CD4-positive, CD25-positive, alpha-beta regulatory T cell (primary cell): Measurements from ENCODE around the gene RNU6-8. TPM values are rescaled to one million over a fixed set of nuclear protein-coding genes. Genes with fewer than 3 reads are reported as not detected.

Experiments
- ATAC-seq, 2 donors: fragments of 150-1000 bp; cut with Tn5 transposase; one replicate each; pipeline ENCODE4 v1.10.0; 2021; ENCODE audit warnings: low read depth in 2 of 2, moderate number of reproducible peaks in 2 of 2, moderate library complexity in 1 of 2
- DNase-seq, 3 donors: peaks; one replicate each; pipeline versions ENCODE4 v3.0.0 to v3.0.0-alpha.2; 2012 to 2022; ENCODE audit warnings: mixed read lengths in 1 of 3
- H3K27ac ChIP-seq: one replicate; pipeline ENCODE4 v1.7.0; 2013; ENCODE audit warnings: mild to moderate bottlenecking, low read length; ENCODE audit not compliant: insufficient read depth, poor library complexity, severe bottlenecking
- H3K27me3 ChIP-seq: one replicate; pipeline ENCODE4 v1.7.0; 2013; ENCODE audit warnings: low read length; ENCODE audit not compliant: control insufficient read depth, insufficient read depth
- H3K36me3 ChIP-seq: one replicate; pipeline ENCODE4 v1.7.0; 2013; ENCODE audit warnings: mild to moderate bottlenecking, low read length, moderate library complexity; ENCODE audit not compliant: control insufficient read depth, insufficient read depth
- H3K4me1 ChIP-seq: 2 replicates; pipeline ENCODE4 v1.7.0; 2013; ENCODE audit warnings: mild to moderate bottlenecking, low read length; ENCODE audit not compliant: insufficient read depth, control insufficient read depth, poor library complexity, severe bottlenecking
- H3K4me3 ChIP-seq: one replicate; pipeline ENCODE4 v1.7.0; 2013; ENCODE audit warnings: low read depth, mild to moderate bottlenecking, low read length, moderate library complexity
- H3K9me3 ChIP-seq, 2 experiments: 1 replicate in 1 of 2; 2 replicates in 1 of 2; pipeline ENCODE4 v1.7.0; 2013; ENCODE audit warnings: low read length in 2 of 2, mild to moderate bottlenecking in 1 of 2, moderate library complexity in 1 of 2; ENCODE audit not compliant: control insufficient read depth in 2 of 2
- H3K27ac Mint-ChIP-seq, 3 donors: one replicate each; pipeline ENCODE4 v1.8.0; 2020 to 2022; ENCODE audit warnings: mild to moderate bottlenecking in 3 of 3, mixed read lengths in 3 of 3, moderate library complexity in 2 of 3
- H3K27me3 Mint-ChIP-seq: one replicate; pipeline ENCODE4 v1.8.0; 2022; ENCODE audit warnings: mild to moderate bottlenecking, mixed read lengths
- H3K36me3 Mint-ChIP-seq: one replicate; pipeline ENCODE4 v1.8.0; 2020; ENCODE audit warnings: mixed read lengths
- H3K4me1 Mint-ChIP-seq, 4 donors: one replicate each; pipeline ENCODE4 v1.8.0; 2020 to 2022; ENCODE audit warnings: mixed read lengths in 4 of 4, mild to moderate bottlenecking in 1 of 4
- H3K4me3 Mint-ChIP-seq, 4 donors: one replicate each; pipeline ENCODE4 v1.8.0; 2020 to 2022; ENCODE audit warnings: mild to moderate bottlenecking in 4 of 4, mixed read lengths in 4 of 4, moderate library complexity in 3 of 4
- H3K9me3 Mint-ChIP-seq, 7 donors: one replicate each; pipeline ENCODE4 v1.8.0; 2020 to 2022; ENCODE audit warnings: mixed read lengths in 7 of 7, mild to moderate bottlenecking in 3 of 7, moderate library complexity in 2 of 7
- polyA plus RNA-seq, 4 donors: library from polyadenylated mRNA; unstranded; fragments of 300-500 nt; fragmentation: Illumina TruSeq; gene quantifications; one replicate each; pipeline ENCODE4 v1.2.3, GENCODE V29; 2021
- total RNA-seq: library from RNA; stranded (reverse); gene quantifications from one replicate; pipeline ENCODE4 v1.2.3, GENCODE V29; 2022

RNU6-8 gene
- total RNA-seq (not detected), polyA plus RNA-seq (not detected)

GRCh38 chr14:32202998-32203882 lies at the start of gene RNU6-8:
Gene RNU6-8 (minus strand): TSS chr14:32203269.
- peak within 1 kb of the TSS; percentile 83 to 98 (median 94) for H3K4me3 Mint-ChIP-seq
- peaks cover 5 to 36% (median 25%) of the 10 kb centered on the region in 4 donors for H3K4me1 Mint-ChIP-seq
- H3K27ac Mint-ChIP-seq: peak within 1 kb of the TSS; percentile 98 to 99 (median 99)
- Histone ChIP-seq H3K4me3 (peak within 1 kb of the TSS; percentile 88), H3K27ac (peak within 1 kb of the TSS; percentile 85), H3K4me1 (peaks cover 37% of the 10 kb centered on the region), H3K9me3 (no peaks in the 10 kb centered on the region), H3K27me3 (peaks cover 2% of the 10 kb centered on the region), H3K36me3 (no peaks in the 10 kb centered on the region)
- H3K9me3 Mint-ChIP-seq: peaks cover 0 to 3% (median 0%) of the 10 kb centered on the region in 7 donors
- DNase-seq: peak; percentile 78 to 92 (median 91)
- no peaks in the 10 kb centered on the region for H3K36me3 Mint-ChIP-seq
- ATAC-seq: peak; percentile 86 to 87
- H3K27me3 Mint-ChIP-seq: peaks cover 54% of the 10 kb centered on the region

- ATAC-seq (peak; percentile 87 to 88), DNase-seq (peak; percentile 24 to 77 (median 67))
- no peaks in the 10 kb centered on the region for H3K9me3 ChIP-seq
- H3K27ac ChIP-seq: no peak overlapping the region
- Mint-ChIP-seq H3K4me3 (no peak overlapping the region), H3K4me1 (no peaks in the 10 kb centered on the region), H3K27me3 (no peaks in the 10 kb centered on the region), H3K9me3 (no peaks in the 10 kb centered on the region), H3K27ac (no peak overlapping the region), H3K36me3 (no peaks in the 10 kb centered on the region)
- no peaks in the 10 kb centered on the region for H3K4me1 ChIP-seq
- peak overlapping the region; percentile 10 for H3K4me3 ChIP-seq
- H3K36me3 ChIP-seq: no peaks in the 10 kb centered on the region
- H3K27me3 ChIP-seq: no peaks in the 10 kb centered on the region
Observed at GRCh38 chr14:32252030-32252670, 49.1 kb upstream of the RNU6-8 start.

- no peak overlapping the region for H3K27ac ChIP-seq
- DNase-seq: no peak
Observed at GRCh38 chr14:32251530-32251929, 48.5 kb upstream of the RNU6-8 start.

DNA sequence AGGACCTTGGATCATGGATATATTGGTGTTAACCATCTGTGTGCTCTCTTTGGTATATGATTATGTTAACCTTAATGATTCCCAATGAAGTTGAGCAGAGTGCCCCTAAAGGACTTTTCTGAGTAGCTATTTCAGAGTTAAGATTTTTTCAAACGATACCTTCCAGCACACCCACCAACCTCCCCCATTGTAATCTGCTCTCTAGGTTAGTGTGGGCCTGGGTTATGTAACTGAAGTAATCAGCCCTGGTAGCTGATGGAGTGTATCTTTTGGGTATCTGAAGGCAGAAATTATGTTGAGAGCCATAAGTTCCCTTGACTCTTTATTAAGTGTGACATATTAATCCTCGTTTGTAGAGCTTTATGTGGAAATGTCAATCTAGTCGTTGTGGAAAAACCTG lies 47.6 kb upstream of the RNU6-8 start:
- H3K27ac ChIP-seq: no peak overlapping the region
- Mint-ChIP-seq H3K4me1 (no peaks in the 10 kb centered on the region), H3K4me3 (no peak overlapping the region), H3K27me3 (no peaks in the 10 kb centered on the region), H3K9me3 (no peaks in the 10 kb centered on the region), H3K27ac (no peak overlapping the region), H3K36me3 (no peaks in the 10 kb centered on the region)
- H3K4me3 ChIP-seq: no peak overlapping the region
- H3K27me3 ChIP-seq: no peaks in the 10 kb centered on the region
- H3K36me3 ChIP-seq: no peaks in the 10 kb centered on the region
- ATAC-seq: no peak
- H3K9me3 ChIP-seq: no peaks in the 10 kb centered on the region
- no peak for DNase-seq
- no peaks in the 10 kb centered on the region for H3K4me1 ChIP-seq

More at GRCh38 chr14:32251530-32251929, 48.5 kb upstream of the RNU6-8 start:
- Histone ChIP-seq H3K36me3 (no peaks in the 10 kb centered on the region), H3K4me1 (no peaks in the 10 kb centered on the region), H3K27me3 (no peaks in the 10 kb centered on the region), H3K9me3 (no peaks in the 10 kb centered on the region), H3K4me3 (no peak overlapping the region)
- H3K9me3 Mint-ChIP-seq: no peaks in the 10 kb centered on the region
- no peak overlapping the region for H3K27ac Mint-ChIP-seq
- H3K4me1 Mint-ChIP-seq: no peaks in the 10 kb centered on the region
- ATAC-seq: no peak
- H3K4me3 Mint-ChIP-seq: no peak overlapping the region
- no peaks in the 10 kb centered on the region for H3K27me3 Mint-ChIP-seq
- H3K36me3 Mint-ChIP-seq: no peaks in the 10 kb centered on the region

DNA sequence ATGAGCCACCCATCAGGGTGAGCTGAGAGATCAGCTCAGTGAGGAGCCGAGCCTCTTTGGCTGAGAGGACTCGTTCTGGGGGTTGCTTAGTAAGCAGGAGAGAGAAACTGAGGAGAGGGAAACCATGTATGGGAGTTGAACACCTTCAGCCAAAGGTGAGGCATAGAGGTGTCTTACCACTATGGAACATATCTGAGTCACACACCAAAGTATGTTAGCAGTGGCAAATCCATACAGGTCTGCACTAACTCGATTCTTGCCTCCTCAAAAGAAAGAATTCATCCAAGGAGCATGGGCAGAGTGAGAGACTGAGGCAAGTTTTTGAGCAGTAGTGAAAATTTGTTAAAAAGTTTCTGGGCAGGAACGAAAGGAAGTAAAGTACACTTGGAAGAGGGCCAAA lies 46.7 kb upstream of the RNU6-8 start:
- H3K36me3 ChIP-seq: no peaks in the 10 kb centered on the region
- Mint-ChIP-seq H3K36me3 (no peaks in the 10 kb centered on the region), H3K27me3 (no peaks in the 10 kb centered on the region), H3K4me1 (no peaks in the 10 kb centered on the region), H3K9me3 (no peaks in the 10 kb centered on the region), H3K4me3 (no peak overlapping the region), H3K27ac (no peak overlapping the region)
- ATAC-seq (no peak), DNase-seq (no peak)
- H3K27ac ChIP-seq: no peak overlapping the region
- no peaks in the 10 kb centered on the region for H3K27me3 ChIP-seq
- no peaks in the 10 kb centered on the region for H3K9me3 ChIP-seq
- no peak overlapping the region for H3K4me3 ChIP-seq
- H3K4me1 ChIP-seq: no peaks in the 10 kb centered on the region

- Histone ChIP-seq H3K9me3 (no peaks in the 10 kb centered on the region), H3K4me3 (no peak overlapping the region), H3K27ac (no peak overlapping the region), H3K4me1 (no peaks in the 10 kb centered on the region), H3K27me3 (no peaks in the 10 kb centered on the region), H3K36me3 (no peaks in the 10 kb centered on the region)
- ATAC-seq (no peak), DNase-seq (no peak)
- Mint-ChIP-seq H3K27me3 (no peaks in the 10 kb centered on the region), H3K9me3 (no peaks in the 10 kb centered on the region), H3K4me3 (no peak overlapping the region), H3K4me1 (no peaks in the 10 kb centered on the region), H3K27ac (no peak overlapping the region), H3K36me3 (no peaks in the 10 kb centered on the region)
Observed at GRCh38 chr14:32249371-32249770, 46.3 kb upstream of the RNU6-8 start.

- no peak for DNase-seq
- H3K27ac Mint-ChIP-seq: no peak overlapping the region
- Histone ChIP-seq H3K36me3 (no peaks in the 10 kb centered on the region), H3K9me3 (no peaks in the 10 kb centered on the region), H3K27ac (no peak overlapping the region), H3K4me1 (no peaks in the 10 kb centered on the region), H3K27me3 (no peaks in the 10 kb centered on the region), H3K4me3 (no peak overlapping the region)
- H3K9me3 Mint-ChIP-seq: no peaks in the 10 kb centered on the region
- H3K27me3 Mint-ChIP-seq: peaks cover 4% of the 10 kb centered on the region
- no peaks in the 10 kb centered on the region for H3K4me1 Mint-ChIP-seq
- no peak for ATAC-seq
- H3K4me3 Mint-ChIP-seq: no peak overlapping the region
- no peaks in the 10 kb centered on the region for H3K36me3 Mint-ChIP-seq
Observed at GRCh38 chr14:32246751-32247150, 43.7 kb upstream of the RNU6-8 start.
